A549 (cell line): Measurements from ENCODE around the gene DLX1. TPM values are rescaled to one million over a fixed set of nuclear protein-coding genes. Genes with fewer than 3 reads are reported as not detected.

Experiments used
- ATAC-seq, 2 experiments: fragments of 200-7000 bp in 1 of 2; fragments of >200 bp in 1 of 2; cut with Nextera tagmentation in 1 of 2; cut with Tn5 transposase in 1 of 2; 3 replicates each; pipeline versions ENCODE4 v1.8.0 to v1.9.1; 2018 to 2020; ENCODE audit warnings: mild to moderate bottlenecking in 1 of 2, moderate library complexity in 1 of 2
- CTCF ChIA-PET: fragments of 300-600 bp; sonication (Branson Sonifier 250); formaldehyde crosslinking; extraction: SDS; loops from one replicate; lab custom pipeline; 2021; ENCODE audit warnings: antibody characterized with exemption, inconsistent platforms; lab: Yijun Ruan, JAX
- POLR2A ChIA-PET: fragments of 350-600 bp; formaldehyde crosslinking; extraction: SDS; loops from one replicate; lab custom pipeline; 2021; ENCODE audit warnings: antibody characterized with exemption, inconsistent platforms; lab: Yijun Ruan, JAX
- DNase-seq, 2 experiments: peaks; one replicate each; pipeline versions ENCODE4 v3.0.0 to v3.0.0-alpha.2; 2011 to 2016; ENCODE audit warnings: low read depth in 1 of 2, low spot score in 1 of 2
- FAIRE-seq: peaks from 2 replicates; lab custom pipeline; 2011; peaks lifted over from hg19 to GRCh38; lab: Jason Lieb, UNC
- H3K27ac ChIP-seq, 2 experiments: fragments of >200 bp; sonication (Bioruptor Twin); formaldehyde crosslinking; 3 replicates each; pipeline ENCODE4 v1.5.1; 2016 to 2017
- H3K4me1 ChIP-seq: fragments of >200 bp; sonication (Bioruptor Twin); formaldehyde crosslinking; 3 replicates; pipeline ENCODE4 v1.6.1; 2016
- H3K4me2 ChIP-seq: fragments of >200 bp; sonication (Bioruptor Twin); formaldehyde crosslinking; 3 replicates; pipeline ENCODE4 v1.6.1; 2016
- H3K4me3 ChIP-seq: fragments of >200 bp; sonication (Bioruptor Twin); formaldehyde crosslinking; 3 replicates; pipeline ENCODE4 v1.5.1; 2016
- H3K9me3 ChIP-seq: fragments of >200 bp; sonication (Bioruptor Twin); formaldehyde crosslinking; 3 replicates; pipeline ENCODE4 v1.6.1; 2016
- BCL3 ChIP-seq: fragments of >200 bp; sonication (Bioruptor Twin); formaldehyde crosslinking; IDR thresholded peaks from 3 replicates; pipeline ENCODE4 v1.6.1; 2016
- BHLHE40 ChIP-seq: IDR thresholded peaks from 2 replicates; pipeline ENCODE4 v1.6.1; 2012; ENCODE audit warnings: low read depth, low read length, inconsistent platforms
- CEBPB ChIP-seq, 2 experiments: fragments of >200 bp in 1 of 2; sonication (Bioruptor Twin) in 1 of 2; formaldehyde crosslinking in 1 of 2; IDR thresholded peaks; 2 replicates each; pipeline ENCODE4 v1.6.1; 2012 to 2016
- CHD4 ChIP-seq: fragments of 200-600 bp; sonication (generic); IDR thresholded peaks from 2 replicates; pipeline ENCODE4 v1.6.1; 2016; ENCODE audit warnings: antibody characterized with exemption, mild to moderate bottlenecking, borderline replicate concordance
- E2F6 ChIP-seq: IDR thresholded peaks from 2 replicates; pipeline ENCODE4 v1.6.1; 2012; ENCODE audit warnings: low read depth, borderline replicate concordance
- FOSL2 ChIP-seq, 2 experiments: fragments of 450-650 bp in 1 of 2; fragments of >200 bp in 1 of 2; sonication (Bioruptor Twin) in 1 of 2; formaldehyde crosslinking; IDR thresholded peaks; 2 replicates each; pipeline versions ENCODE4 v1.5.0 to v1.6.1; 2016 to 2020; ENCODE audit warnings: mild to moderate bottlenecking in 1 of 2, moderate library complexity in 1 of 2
- GATA3 ChIP-seq: IDR thresholded peaks from 2 replicates; pipeline ENCODE4 v1.6.1; 2012; ENCODE audit warnings: borderline replicate concordance
- HEYL ChIP-seq: fragments of 250-450 bp; sonication (Bioruptor Pico); IDR thresholded peaks from 2 replicates; pipeline ENCODE4 v1.8.0; 2021; ENCODE audit warnings: mild to moderate bottlenecking, moderate library complexity
- JUN ChIP-seq, 2 experiments: fragments of >200 bp; sonication (Bioruptor Twin); formaldehyde crosslinking; IDR thresholded peaks; 2 replicates in 1 of 2; 3 replicates in 1 of 2; pipeline ENCODE4 v1.6.1; 2016 to 2017
- JUNB ChIP-seq: fragments of >200 bp; sonication (Bioruptor Twin); formaldehyde crosslinking; IDR thresholded peaks from 2 replicates; pipeline ENCODE4 v1.6.1; 2016
- KDM5A ChIP-seq: fragments of 200-600 bp; sonication (generic); IDR thresholded peaks from 2 replicates; pipeline ENCODE4 v1.6.1; 2016; ENCODE audit warnings: antibody characterized with exemption, mild to moderate bottlenecking
- MAX ChIP-seq: IDR thresholded peaks from 2 replicates; pipeline ENCODE4 v1.6.1; 2012
- PBX3 ChIP-seq: IDR thresholded peaks from 2 replicates; pipeline ENCODE4 v1.6.1; 2012
- PHF8 ChIP-seq: fragments of 200-600 bp; sonication (generic); IDR thresholded peaks from 2 replicates; pipeline ENCODE4 v1.6.1; 2016; ENCODE audit warnings: low read depth, mild to moderate bottlenecking, antibody characterized with exemption, moderate library complexity, borderline replicate concordance
- POLR2A ChIP-seq: IDR thresholded peaks from 2 replicates; pipeline ENCODE4 v1.6.1; 2012; ENCODE audit warnings: mild to moderate bottlenecking, low read length
- RNF2 ChIP-seq: fragments of 200-600 bp; sonication (generic); IDR thresholded peaks from 2 replicates; pipeline ENCODE4 v1.6.1; 2016; ENCODE audit warnings: low read depth, mild to moderate bottlenecking, antibody characterized with exemption, moderate library complexity, borderline replicate concordance
- USF2 ChIP-seq: fragments of 450-650 bp; IDR thresholded peaks from 2 replicates; pipeline ENCODE4 v1.6.1; 2014; ENCODE audit warnings: antibody characterized with exemption
- ZNF302 ChIP-seq: fragments of 250-450 bp; sonication (Bioruptor Pico); IDR thresholded peaks from 2 replicates; pipeline ENCODE4 v1.9.0; 2021; ENCODE audit warnings: inconsistent platforms, mild to moderate bottlenecking, moderate library complexity
- WGBS: methylation state at CpG from one replicate; pipeline ENCODE4 v1.1.6; 2017; ENCODE audit errors: missing lambda C conversion rate; 5-methylcytosine and 5-hydroxymethylcytosine counted together
- polyA plus RNA-seq, 4 experiments: library from polyadenylated mRNA; depleted of rRNA in 3 of 4; stranded (reverse); fragments of >200 nt; fragmentation: RNase III in 1 of 4; extraction: RNeasy Plus Mini Kit Qiagen cat#74134 plus additional on column Dnase treatment in 1 of 4; gene quantifications; 2 replicates in 3 of 4; 3 replicates in 1 of 4; pipeline ENCODE4 v1.2.3, GENCODE V29; 2011 to 2017

DLX1 gene
- polyA plus RNA-seq, 2 of the 4 experiments (the other 2 are of a cell fraction) = 1.1 to 2.5 TPM

GRCh38 chr2:172098287-172098649 is 13.0 kb downstream of the DLX1 start:
- TF ChIP-seq GATA3 (peak; percentile 21; the same call in 1 of the 2 replicates), KDM5A (no peak)
- no peak for DNase-seq
- 33% methylated on average over 1 of the region's 1 CpG for WGBS
- peak overlapping the region; percentile 42; the same call in 1 of the 3 replicates for H3K4me3 ChIP-seq
- ChIA-PET CTCF (interaction anchor here (1.1 kb wide), 1 partner anchor 16 kb away, joined by 4 read pairs; no protein-coding TSS in a partner anchor), POLR2A (interaction anchor here (0.6 to 2.6 kb wide), 3 partner anchors 13 to 664 kb away, joined by 3 to 32 read pairs (median 3); partner anchors contain the start of genes DCAF17, DLX1 and METTL8)
- peaks cover 30% of the 10 kb centered on the region for H3K4me1 ChIP-seq
- peak overlapping the region; percentile 76 to 90 for H3K27ac ChIP-seq
- FAIRE-seq = no peak
- no peaks in the 10 kb centered on the region for H3K9me3 ChIP-seq
- peak overlapping the region; percentile 66 for H3K4me2 ChIP-seq
- no peak for ATAC-seq

GRCh38 chr2:172098650-172099471 is 13.6 kb downstream of the DLX1 start:
- peak; percentile 57 to 77 for DNase-seq
- CTCF ChIA-PET = interaction anchor here (1.1 to 9.4 kb wide), 3 partner anchors 14 to 396 kb away, joined by 3 to 128 read pairs (median 4); partner anchors contain the start of gene DLX1
- peak; percentile 29; the same call in 1 of the 2 replicates for TF ChIP-seq GATA3
- TF ChIP-seq ZNF302 (CRISPR knock-in tag) = no peak
- peak; percentile 75 for TF ChIP-seq FOSL2 (IDR thresholded peaks at IDR 0.05)
- peak; percentile 94 for TF ChIP-seq FOSL2 (CRISPR knock-in tag; IDR thresholded peaks at IDR 0.05)
- no peak for TF ChIP-seq RNF2
- TF ChIP-seq USF2 = peak; percentile 83
- peak; percentile 45; the same call in 1 of the 2 replicates for TF ChIP-seq JUNB
- TF ChIP-seq POLR2A = peak; percentile 16; the same call in 1 of the 2 replicates
- no peak for TF ChIP-seq PBX3
- peak; percentile 38 for TF ChIP-seq E2F6
- peak; percentile 44; the same call in 1 of the 2 replicates for TF ChIP-seq PHF8
- 0 out of 3 replicates have a peak, but pooled peaks have one; percentile 29 for TF ChIP-seq BCL3
- TF ChIP-seq BHLHE40 = no peak
- no peak for TF ChIP-seq CEBPB (IDR thresholded peaks at IDR 0.05)
- TF ChIP-seq HEYL (CRISPR knock-in tag) = no peak
- peak in 1 of 2 experiments; percentile 58; a peak in 1 of 5 replicates for TF ChIP-seq JUN (IDR thresholded peaks at IDR 0.05)
- no peak for TF ChIP-seq CHD4
- peak; percentile 81 for TF ChIP-seq MAX
- peak; percentile 33 to 43 for ATAC-seq
- peak overlapping the region; percentile 76 to 90 for H3K27ac ChIP-seq
- no peaks in the 10 kb centered on the region for H3K9me3 ChIP-seq
- WGBS = 13% methylated on average over 28 of the region's 61 CpGs
- peaks cover 33% of the 10 kb centered on the region for H3K4me1 ChIP-seq
- POLR2A ChIA-PET = interaction anchor here (0.6 to 2.6 kb wide), 4 partner anchors 14 to 665 kb away, joined by 3 to 32 read pairs (median 3); partner anchors contain the start of genes DCAF17, DLX1 and METTL8
- peak overlapping the region; percentile 42 for H3K4me3 ChIP-seq
- H3K4me2 ChIP-seq = peak overlapping the region; percentile 66
- no peak for FAIRE-seq
